Rectal smooth muscle tissue (tissue), 1 donor: ENCODE results near the gene MACROD2.

Experiments used
- H3K27ac ChIP-seq: one replicate; pipeline ENCODE4 v1.7.0; 2013; ENCODE audit warnings: low read depth, low read length, inconsistent platforms
- H3K27me3 ChIP-seq: one replicate; pipeline ENCODE4 v1.7.0; 2013; ENCODE audit warnings: low read length; ENCODE audit not compliant: control insufficient read depth, insufficient read depth
- H3K36me3 ChIP-seq: one replicate; pipeline ENCODE4 v1.7.0; 2013; ENCODE audit warnings: low read length; ENCODE audit not compliant: control insufficient read depth, insufficient read depth
- H3K4me1 ChIP-seq: one replicate; pipeline ENCODE4 v1.7.0; 2013; ENCODE audit warnings: low read length; ENCODE audit not compliant: control insufficient read depth, insufficient read depth
- H3K4me3 ChIP-seq: one replicate; pipeline ENCODE4 v1.7.0; 2013; ENCODE audit warnings: low read length
- H3K9ac ChIP-seq: one replicate; pipeline ENCODE4 v1.7.0; 2013; ENCODE audit warnings: low read length

MACROD2 gene

DNA sequence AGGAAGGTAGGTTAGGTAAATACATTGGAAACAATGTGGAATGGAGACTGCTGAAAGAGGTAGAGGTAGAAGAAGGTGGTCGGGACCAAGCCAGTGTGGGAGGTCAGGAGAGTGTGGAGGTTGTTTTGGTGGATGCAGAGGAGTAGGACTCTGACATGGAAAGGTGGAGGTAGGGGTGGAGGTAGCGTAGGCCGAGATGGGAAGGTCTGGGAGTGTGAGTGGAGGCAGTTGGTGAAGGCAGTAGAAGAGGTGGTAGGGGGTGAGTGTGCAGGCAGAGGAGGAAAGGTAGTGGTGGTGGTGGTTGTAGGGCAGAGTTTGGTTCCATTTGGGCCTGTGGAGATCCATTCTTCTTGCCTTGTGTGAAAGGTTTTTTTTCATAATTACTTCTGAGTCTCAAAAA, 941.7 kb downstream of the MACROD2 start:
- H3K4me1 ChIP-seq, result no peaks in the 10 kb centered on the region
- H3K27ac ChIP-seq, result no peak overlapping the region
- H3K27me3 ChIP-seq, result no peaks in the 10 kb centered on the region
- no peak overlapping the region for H3K9ac ChIP-seq
- H3K4me3 ChIP-seq, result no peak overlapping the region
- H3K36me3 ChIP-seq, result no peaks in the 10 kb centered on the region

DNA sequence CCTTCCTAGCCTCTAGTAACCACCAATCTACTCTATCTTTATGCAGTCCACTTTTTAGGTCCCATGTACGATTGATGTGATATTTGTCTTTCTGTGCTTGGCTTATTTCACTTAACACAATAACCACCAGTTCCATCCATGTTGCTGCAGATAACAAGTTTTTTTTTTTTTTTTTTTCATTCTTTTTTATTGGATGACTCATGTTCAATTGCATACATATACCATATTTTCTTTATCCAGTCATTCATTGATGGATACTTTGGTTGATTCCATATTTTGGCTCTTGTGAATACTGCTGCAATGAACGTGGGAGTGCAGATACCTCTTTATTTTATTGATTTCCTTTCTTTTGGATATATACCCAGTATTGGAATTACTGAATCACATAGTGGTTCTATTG, 942.5 kb downstream of the MACROD2 start:
- no peak overlapping the region for H3K9ac ChIP-seq
- H3K27ac ChIP-seq, result no peak overlapping the region
- no peaks in the 10 kb centered on the region for H3K36me3 ChIP-seq
- H3K27me3 ChIP-seq, result no peaks in the 10 kb centered on the region
- H3K4me3 ChIP-seq, result no peak overlapping the region
- no peaks in the 10 kb centered on the region for H3K4me1 ChIP-seq

DNA sequence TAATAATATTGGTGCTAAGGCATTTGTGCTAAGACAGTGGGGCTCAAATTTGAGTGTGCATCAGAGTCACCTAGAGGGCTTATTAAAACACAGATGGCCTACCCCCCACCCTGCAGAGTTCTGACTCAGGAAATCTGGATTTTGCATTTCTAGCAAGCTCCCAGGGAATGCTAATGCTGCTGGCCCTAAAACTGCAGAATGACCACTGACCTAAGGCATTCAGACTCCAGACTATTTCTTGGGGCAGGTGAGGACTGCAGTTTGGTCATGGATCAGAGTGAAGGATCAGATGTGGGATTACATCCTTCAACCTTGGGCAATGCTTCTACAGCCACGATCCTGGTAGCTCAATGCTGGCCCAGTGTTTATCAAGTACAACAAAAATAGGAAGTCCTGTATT, 952.2 kb downstream of the MACROD2 start:
- Histone ChIP-seq H3K4me3 (no peak overlapping the region), H3K36me3 (no peaks in the 10 kb centered on the region), H3K9ac (no peak overlapping the region), H3K27me3 (no peaks in the 10 kb centered on the region), H3K4me1 (peaks cover 3% of the 10 kb centered on the region), H3K27ac (no peak overlapping the region)

DNA sequence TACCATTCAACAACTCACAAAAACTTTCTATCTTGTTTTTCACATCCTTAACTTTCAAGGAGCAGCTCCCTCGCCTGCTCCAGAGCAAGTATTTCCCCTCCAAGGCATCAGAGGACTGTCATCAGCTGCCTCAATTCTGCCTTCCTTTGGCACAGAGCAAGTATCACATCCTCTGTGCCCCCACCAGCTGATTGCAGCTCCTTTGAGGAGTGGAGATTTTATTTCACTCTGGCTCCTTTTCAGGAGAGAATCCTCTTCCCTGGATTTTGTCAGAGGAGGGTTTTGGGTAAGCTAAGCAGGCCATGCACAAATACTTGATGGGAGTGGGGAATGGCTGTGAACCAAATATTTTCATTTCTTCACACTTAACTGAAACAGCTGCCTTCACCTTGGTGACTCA, 952.6 kb downstream of the MACROD2 start:
- H3K27me3 ChIP-seq, result no peaks in the 10 kb centered on the region
- H3K9ac ChIP-seq, result no peak overlapping the region
- H3K4me3 ChIP-seq, result no peak overlapping the region
- H3K27ac ChIP-seq, result no peak overlapping the region
- H3K4me1 ChIP-seq, result peaks cover 3% of the 10 kb centered on the region
- no peaks in the 10 kb centered on the region for H3K36me3 ChIP-seq

DNA sequence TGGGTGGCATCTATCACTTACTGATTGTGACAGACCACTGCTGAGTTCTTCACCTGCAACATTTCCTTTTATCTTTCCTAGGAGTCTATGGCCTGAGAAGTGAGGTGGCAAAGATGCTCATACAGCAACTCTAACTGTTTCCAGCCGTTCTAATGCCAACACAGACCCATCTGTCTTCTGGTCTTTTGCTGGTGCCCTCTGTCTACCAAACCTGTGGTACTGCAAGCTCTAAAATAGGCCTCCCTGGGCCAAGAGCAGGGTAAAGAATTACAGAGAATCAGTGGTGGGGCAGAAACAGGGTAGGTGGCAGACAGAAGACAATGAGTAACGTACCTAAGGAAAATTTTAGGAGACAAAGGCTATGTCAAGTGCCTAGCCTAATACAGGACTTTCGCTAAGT, 953.1 kb downstream of the MACROD2 start:
- Histone ChIP-seq H3K36me3 (no peaks in the 10 kb centered on the region), H3K4me1 (peaks cover 3% of the 10 kb centered on the region), H3K27me3 (no peaks in the 10 kb centered on the region), H3K9ac (no peak overlapping the region), H3K27ac (no peak overlapping the region), H3K4me3 (no peak overlapping the region)

DNA sequence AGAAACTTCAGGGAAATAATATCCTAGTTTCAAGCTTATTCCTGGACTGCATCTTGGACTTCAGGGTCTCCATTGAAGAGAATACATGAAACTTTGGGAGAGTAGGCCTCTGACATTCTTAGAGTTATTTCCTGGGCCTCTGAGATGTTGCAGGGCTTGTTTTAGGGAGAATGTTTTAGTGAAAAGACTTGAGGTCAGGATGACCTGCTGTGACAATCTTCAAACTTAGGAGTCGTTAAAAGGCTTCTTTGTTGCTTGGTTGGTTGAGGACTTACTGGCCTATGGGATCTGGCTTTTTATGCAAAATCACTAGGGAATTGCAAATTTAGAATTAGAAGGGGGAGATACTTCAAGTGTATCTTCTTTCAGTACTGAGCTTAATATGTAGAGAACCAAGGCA, 955.3 kb downstream of the MACROD2 start:
- no peak overlapping the region for H3K4me3 ChIP-seq
- H3K9ac ChIP-seq, result no peak overlapping the region
- H3K4me1 ChIP-seq, result peaks cover 3% of the 10 kb centered on the region
- no peaks in the 10 kb centered on the region for H3K27me3 ChIP-seq
- H3K36me3 ChIP-seq, result no peaks in the 10 kb centered on the region
- H3K27ac ChIP-seq, result no peak overlapping the region

DNA sequence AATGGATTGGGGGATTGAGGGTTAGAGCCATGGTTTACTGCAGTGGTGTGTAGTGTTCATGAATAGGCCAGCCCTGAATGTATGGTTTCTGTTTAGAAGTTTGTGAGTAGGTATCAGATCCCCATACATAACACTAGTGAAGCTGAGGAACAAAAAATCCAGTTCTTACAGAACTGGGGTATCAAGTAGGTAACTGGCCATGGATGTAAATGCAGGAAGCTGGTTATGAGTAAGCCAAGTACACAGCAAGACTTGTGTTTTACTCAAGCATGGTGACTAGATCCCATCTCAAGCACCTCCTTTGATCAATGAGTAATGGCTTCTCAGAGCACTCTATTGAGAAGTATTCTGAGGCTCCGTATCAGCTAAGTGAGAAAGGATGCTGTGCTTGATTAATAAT, 955.8 kb downstream of the MACROD2 start:
- Histone ChIP-seq H3K27me3 (no peaks in the 10 kb centered on the region), H3K4me3 (no peak overlapping the region), H3K36me3 (no peaks in the 10 kb centered on the region), H3K27ac (no peak overlapping the region), H3K4me1 (peaks cover 3% of the 10 kb centered on the region), H3K9ac (no peak overlapping the region)

DNA sequence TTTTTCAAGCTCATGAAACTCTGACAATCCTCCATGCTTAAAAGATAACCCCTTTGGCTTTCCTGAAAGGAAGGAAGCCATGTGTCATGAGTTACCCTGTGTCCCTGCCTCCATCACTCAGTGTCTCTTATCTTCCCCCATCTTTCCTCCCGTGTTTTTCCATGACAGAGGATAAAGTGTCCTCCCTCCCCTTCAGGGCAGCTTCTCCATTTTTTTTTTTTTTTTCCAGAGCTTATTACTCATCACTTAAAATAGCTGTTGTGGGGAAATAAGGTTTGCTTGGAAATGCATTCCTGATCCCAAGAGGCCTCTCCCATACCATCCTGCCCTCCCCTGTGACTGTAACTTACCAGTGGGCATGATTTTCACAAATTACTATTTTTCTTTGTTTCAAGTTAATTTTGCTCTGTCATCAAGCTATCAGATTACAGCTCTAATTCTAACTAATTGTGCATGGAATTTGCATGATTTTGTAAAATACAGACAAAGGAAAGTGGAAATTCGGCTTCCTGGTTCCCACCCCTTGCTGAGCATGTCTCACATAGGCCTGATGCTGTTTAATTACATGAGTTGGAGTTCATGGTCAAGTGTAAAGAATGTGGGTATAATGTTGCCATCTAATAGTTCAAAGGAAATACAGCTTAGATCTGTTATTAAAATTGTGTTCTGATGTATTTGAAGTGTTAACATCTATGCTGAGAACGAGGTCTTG, 956.5 kb downstream of the MACROD2 start:
- H3K4me1 ChIP-seq, result peaks cover 3% of the 10 kb centered on the region
- no peak overlapping the region for H3K27ac ChIP-seq
- no peaks in the 10 kb centered on the region for H3K36me3 ChIP-seq
- H3K27me3 ChIP-seq, result no peaks in the 10 kb centered on the region
- no peak overlapping the region for H3K4me3 ChIP-seq
- no peak overlapping the region for H3K9ac ChIP-seq

DNA sequence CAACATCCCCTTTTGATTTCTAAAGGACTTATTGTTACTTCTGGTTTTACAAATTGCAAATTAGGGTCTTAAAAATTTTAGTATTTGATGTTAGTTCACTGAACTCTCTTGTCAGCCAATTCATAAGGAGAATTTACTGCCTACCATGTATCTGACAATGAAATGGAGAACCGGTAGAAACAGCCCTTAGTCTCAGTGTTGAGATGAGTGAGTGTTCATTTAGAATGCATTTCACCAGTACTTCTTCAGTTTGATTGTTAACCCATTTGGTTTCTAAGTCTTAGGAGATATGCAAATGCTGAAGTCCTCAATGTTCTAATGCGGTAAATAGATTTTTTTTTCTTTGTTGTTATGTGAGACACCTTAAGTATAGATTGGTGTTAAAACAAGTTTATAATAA, 958.4 kb downstream of the MACROD2 start:
- Histone ChIP-seq H3K4me3 (no peak overlapping the region), H3K4me1 (no peaks in the 10 kb centered on the region), H3K27ac (no peak overlapping the region), H3K9ac (no peak overlapping the region), H3K36me3 (no peaks in the 10 kb centered on the region), H3K27me3 (no peaks in the 10 kb centered on the region)

DNA sequence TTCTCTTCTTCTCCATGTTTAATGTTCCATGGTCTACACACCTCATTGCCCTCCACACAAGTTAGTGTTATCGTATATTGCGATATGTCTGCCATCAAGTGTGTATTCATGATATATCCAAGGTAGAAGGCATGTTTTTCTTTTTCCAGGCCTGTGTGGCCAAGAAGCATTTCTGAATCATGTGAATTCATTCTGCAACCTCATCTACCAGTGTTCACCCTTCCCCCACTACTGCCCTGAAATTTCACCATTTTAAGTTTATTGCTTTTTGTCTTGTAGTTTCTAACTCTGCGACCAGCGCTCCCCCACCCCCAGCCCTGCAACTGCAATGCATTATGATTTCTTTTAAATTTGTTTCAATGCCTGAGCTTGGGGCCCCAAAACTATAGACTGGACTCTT, 960.1 kb downstream of the MACROD2 start:
- Histone ChIP-seq H3K9ac (no peak overlapping the region), H3K27ac (no peak overlapping the region), H3K4me3 (no peak overlapping the region), H3K27me3 (no peaks in the 10 kb centered on the region), H3K4me1 (no peaks in the 10 kb centered on the region), H3K36me3 (no peaks in the 10 kb centered on the region)

DNA sequence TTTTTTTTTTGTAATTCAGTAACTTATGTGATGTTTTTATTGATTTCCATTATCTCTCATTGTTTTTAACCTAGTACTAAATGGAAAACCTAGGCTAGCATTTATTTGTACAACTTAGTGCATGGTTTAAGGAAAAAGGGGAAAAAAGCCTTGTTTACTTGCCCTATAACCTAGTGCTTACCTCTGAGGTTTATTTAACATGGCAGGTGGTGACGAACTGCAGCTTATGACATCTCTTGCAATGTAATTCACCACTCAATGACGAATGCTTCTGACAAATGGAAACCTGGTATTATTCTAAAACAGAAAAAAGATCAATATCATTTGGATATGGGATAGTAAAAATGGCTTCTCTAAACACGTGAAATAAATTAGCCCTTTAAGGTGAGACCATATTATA, 960.7 kb downstream of the MACROD2 start:
- Histone ChIP-seq H3K4me3 (no peak overlapping the region), H3K27me3 (no peaks in the 10 kb centered on the region), H3K27ac (no peak overlapping the region), H3K4me1 (no peaks in the 10 kb centered on the region), H3K9ac (no peak overlapping the region), H3K36me3 (no peaks in the 10 kb centered on the region)

DNA sequence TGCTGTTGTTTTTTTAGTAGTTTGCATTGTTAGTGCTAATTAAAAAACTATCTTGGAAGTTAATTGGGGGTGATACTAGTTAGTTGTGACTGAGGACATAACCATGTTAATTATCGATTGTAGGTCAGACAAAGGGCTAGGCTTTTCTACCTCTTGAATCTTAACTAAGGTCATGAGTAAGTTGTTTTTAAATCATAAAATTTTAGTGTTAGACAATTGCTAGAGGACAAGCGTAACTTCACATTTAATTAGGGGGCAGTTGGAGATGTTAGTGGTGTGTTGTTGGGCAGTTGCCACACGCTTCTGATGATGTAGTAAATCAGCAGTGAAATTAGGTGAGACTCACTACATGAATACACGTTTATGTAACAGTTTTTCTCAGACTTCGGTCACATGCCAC, 961.2 kb downstream of the MACROD2 start:
- no peaks in the 10 kb centered on the region for H3K36me3 ChIP-seq
- H3K9ac ChIP-seq, result no peak overlapping the region
- no peak overlapping the region for H3K27ac ChIP-seq
- no peaks in the 10 kb centered on the region for H3K27me3 ChIP-seq
- H3K4me3 ChIP-seq, result no peak overlapping the region
- no peaks in the 10 kb centered on the region for H3K4me1 ChIP-seq

DNA sequence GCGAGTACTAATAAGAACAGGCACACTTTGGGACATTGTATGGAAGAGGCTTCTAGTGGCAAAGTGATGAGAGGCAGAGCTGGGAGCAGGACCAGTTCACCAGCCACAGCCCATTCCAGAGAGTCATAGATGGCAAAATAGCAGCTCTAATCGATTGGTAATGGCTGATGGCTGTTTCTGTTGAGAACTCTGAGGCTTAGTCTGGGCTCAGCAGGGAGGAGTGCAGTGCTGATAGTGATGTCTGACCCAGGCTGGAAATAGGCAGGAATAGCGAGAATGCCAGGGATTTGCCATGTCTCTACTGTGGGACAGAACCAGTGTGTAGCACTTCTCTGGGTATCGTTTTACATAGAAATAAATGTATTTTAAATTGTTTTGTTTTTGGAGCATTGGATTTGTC, 962.1 kb downstream of the MACROD2 start:
- no peak overlapping the region for H3K4me3 ChIP-seq
- H3K4me1 ChIP-seq, result no peaks in the 10 kb centered on the region
- no peaks in the 10 kb centered on the region for H3K27me3 ChIP-seq
- no peak overlapping the region for H3K9ac ChIP-seq
- H3K36me3 ChIP-seq, result no peaks in the 10 kb centered on the region
- H3K27ac ChIP-seq, result no peak overlapping the region
